H9 (cell line): Measurements from ENCODE around the gene C8G. TPM values are rescaled to one million over a fixed set of nuclear protein-coding genes. Genes with fewer than 3 reads are reported as not detected.

Experiments used
- DNase-seq: peaks from one replicate; pipeline ENCODE4 v3.0.0-alpha.2; 2017
- H2AFZ ChIP-seq: one replicate; pipeline ENCODE4 v1.6.1; 2013; ENCODE audit warnings: mild to moderate bottlenecking, low read length, control low read depth, moderate library complexity
- H2AK5ac ChIP-seq: 2 replicates; pipeline ENCODE4 v1.6.1; 2013; ENCODE audit warnings: low read length, control low read depth, mixed read lengths; ENCODE audit not compliant: insufficient read length
- H2BK120ac ChIP-seq: one replicate; pipeline ENCODE4 v1.6.1; 2013; ENCODE audit warnings: low read depth, mild to moderate bottlenecking, low read length, control low read depth, inconsistent platforms; ENCODE audit not compliant: poor library complexity, severe bottlenecking
- H2BK12ac ChIP-seq: 2 replicates; pipeline ENCODE4 v1.6.1; 2013; ENCODE audit warnings: low read length, control low read depth, mixed read lengths, low read depth; ENCODE audit not compliant: insufficient read length
- H2BK15ac ChIP-seq: 2 replicates; pipeline ENCODE4 v1.6.1; 2013; ENCODE audit warnings: low read depth, low read length, control low read depth
- H2BK20ac ChIP-seq: one replicate; pipeline ENCODE4 v1.6.1; 2013; ENCODE audit warnings: low read depth, mild to moderate bottlenecking, low read length, control low read depth, inconsistent platforms; ENCODE audit not compliant: poor library complexity, severe bottlenecking
- H2BK5ac ChIP-seq: 2 replicates; pipeline ENCODE4 v1.6.1; 2013; ENCODE audit warnings: low read length, control low read depth, mixed read lengths; ENCODE audit not compliant: insufficient read length
- H3K14ac ChIP-seq: 2 replicates; pipeline ENCODE4 v1.6.1; 2013; ENCODE audit warnings: low read length, control low read depth; ENCODE audit not compliant: insufficient read depth
- H3K18ac ChIP-seq: 2 replicates; pipeline ENCODE4 v1.6.1; 2013; ENCODE audit warnings: low read depth, mild to moderate bottlenecking, mixed read lengths, low read length, control low read depth; ENCODE audit not compliant: insufficient read length
- H3K23ac ChIP-seq: 2 replicates; pipeline ENCODE4 v1.6.1; 2013; ENCODE audit warnings: low read length, control low read depth, mixed read lengths, low read depth; ENCODE audit not compliant: insufficient read length
- H3K23me2 ChIP-seq: 2 replicates; pipeline ENCODE4 v1.6.1; 2013; ENCODE audit warnings: low read depth, mild to moderate bottlenecking, mixed read lengths, low read length, control low read depth; ENCODE audit not compliant: insufficient read length, poor library complexity, severe bottlenecking
- H3K27ac ChIP-seq: 2 replicates; pipeline ENCODE4 v1.5.1; 2013; ENCODE audit warnings: low read length, control low read depth, mixed read lengths, low read depth; ENCODE audit not compliant: insufficient read length
- H3K27me3 ChIP-seq: 2 replicates; pipeline ENCODE4 v1.6.1; 2013; ENCODE audit warnings: low read length, control low read depth, inconsistent platforms; ENCODE audit not compliant: insufficient read depth
- H3K4ac ChIP-seq: 2 replicates; pipeline ENCODE4 v1.6.1; 2013; ENCODE audit warnings: low read depth, mild to moderate bottlenecking, control low read depth, inconsistent platforms, low read length, moderate library complexity
- H3K4me1 ChIP-seq: 2 replicates; pipeline ENCODE4 v1.6.1; 2013; ENCODE audit warnings: low read length, control low read depth, inconsistent platforms; ENCODE audit not compliant: insufficient read depth
- H3K4me2 ChIP-seq: 2 replicates; pipeline ENCODE4 v1.6.1; 2013; ENCODE audit warnings: low read length, control low read depth, mixed read lengths; ENCODE audit not compliant: insufficient read length, insufficient read depth
- H3K56ac ChIP-seq: 2 replicates; pipeline ENCODE4 v1.6.1; 2013; ENCODE audit warnings: low read depth, mild to moderate bottlenecking, mixed read lengths, low read length, control low read depth; ENCODE audit not compliant: insufficient read length
- H3K79me1 ChIP-seq: 2 replicates; pipeline ENCODE4 v1.6.1; 2013; ENCODE audit warnings: low read depth, mild to moderate bottlenecking, moderate library complexity, low read length, control low read depth, inconsistent platforms; ENCODE audit not compliant: insufficient read depth, poor library complexity, severe bottlenecking
- H3K79me2 ChIP-seq: 2 replicates; pipeline ENCODE4 v1.6.1; 2013; ENCODE audit warnings: low read length, control low read depth, inconsistent platforms; ENCODE audit not compliant: insufficient read depth
- H3K9ac ChIP-seq: 2 replicates; pipeline ENCODE4 v1.6.1; 2013; ENCODE audit warnings: low read length, control low read depth, mixed read lengths; ENCODE audit not compliant: insufficient read length; ENCODE audit errors: extremely low read depth
- H3K9me3 ChIP-seq: one replicate; pipeline ENCODE4 v1.6.1; 2013; ENCODE audit warnings: low read depth, low read length, inconsistent platforms; ENCODE audit not compliant: control insufficient read depth
- H3T11ph ChIP-seq: one replicate; pipeline ENCODE4 v1.6.1; 2013; ENCODE audit warnings: mild to moderate bottlenecking, low read length, control low read depth, inconsistent platforms
- H4K20me1 ChIP-seq: one replicate; pipeline ENCODE4 v1.6.1; 2013; ENCODE audit not compliant: control insufficient read depth, insufficient read length, insufficient read depth
- H4K5ac ChIP-seq: 2 replicates; pipeline ENCODE4 v1.6.1; 2013; ENCODE audit warnings: low read depth, mild to moderate bottlenecking, mixed read lengths, low read length, control low read depth; ENCODE audit not compliant: insufficient read length
- H4K8ac ChIP-seq: replicated peaks from 2 replicates; pipeline ENCODE4 v1.6.1; 2013; ENCODE audit warnings: low read length, control low read depth, mixed read lengths, low read depth; ENCODE audit not compliant: insufficient read length
- H4K91ac ChIP-seq: 2 replicates; pipeline ENCODE4 v1.6.1; 2013; ENCODE audit warnings: low read depth, mild to moderate bottlenecking, moderate library complexity, mixed read lengths, low read length, control low read depth; ENCODE audit not compliant: insufficient read length
- H3K27ac Mint-ChIP-seq, 3 experiments: 2 replicates in 2 of 3; 3 replicates in 1 of 3; pipeline ENCODE4 v1.8.0; 2020 to 2021; ENCODE audit warnings: mixed read lengths in 3 of 3, mild to moderate bottlenecking in 1 of 3, moderate library complexity in 1 of 3
- H3K27me3 Mint-ChIP-seq: 2 replicates; pipeline ENCODE4 v1.8.0; 2021; ENCODE audit warnings: low read depth, mild to moderate bottlenecking, moderate library complexity, mixed read lengths
- H3K36me3 Mint-ChIP-seq, 3 experiments: 2 replicates in 2 of 3; 3 replicates in 1 of 3; pipeline ENCODE4 v1.8.0; 2020 to 2021; ENCODE audit warnings: low read depth in 3 of 3, mixed read lengths in 3 of 3; ENCODE audit not compliant: insufficient read depth in 1 of 3
- H3K4me1 Mint-ChIP-seq, 2 experiments: 2 replicates each; pipeline ENCODE4 v1.8.0; 2020; ENCODE audit warnings: mixed read lengths in 2 of 2
- H3K4me3 Mint-ChIP-seq, 2 experiments: 2 replicates in 1 of 2; 3 replicates in 1 of 2; pipeline ENCODE4 v1.8.0; 2020 to 2021; ENCODE audit warnings: mild to moderate bottlenecking in 2 of 2, mixed read lengths in 2 of 2, moderate library complexity in 1 of 2
- H3K9me3 Mint-ChIP-seq, 2 experiments: 2 replicates in 1 of 2; 3 replicates in 1 of 2; pipeline ENCODE4 v1.8.0; 2020; ENCODE audit warnings: mild to moderate bottlenecking in 2 of 2, mixed read lengths in 2 of 2, moderate library complexity in 1 of 2
- WGBS: extraction: QIAGEN DNeasy Blood & Tissue Kit; methylation state at CpG from one replicate; pipeline ENCODE4 v1.1.7; 2013; ENCODE audit warnings: missing lambda C conversion rate, low lambda C conversion rate, mixed read lengths; ENCODE audit not compliant: insufficient read length; ENCODE audit errors: extremely low coverage; 5-methylcytosine and 5-hydroxymethylcytosine counted together
- total RNA-seq: library from RNA; stranded (reverse); gene quantifications from 2 replicates; pipeline ENCODE4 v1.2.1, GENCODE V29; 2021
- TF ChIP-seq, protein P1 (sequence below): fragments of 200-600 bp; sonication (generic); conservative IDR thresholded peaks from 3 replicates; pipeline ENCODE4 v1.8.0; 2021; ENCODE audit warnings: antibody characterized with exemption, mild to moderate bottlenecking

C8G gene
- total RNA-seq, 1 experiment from 2014 or later, result 0.96 TPM

DNA sequence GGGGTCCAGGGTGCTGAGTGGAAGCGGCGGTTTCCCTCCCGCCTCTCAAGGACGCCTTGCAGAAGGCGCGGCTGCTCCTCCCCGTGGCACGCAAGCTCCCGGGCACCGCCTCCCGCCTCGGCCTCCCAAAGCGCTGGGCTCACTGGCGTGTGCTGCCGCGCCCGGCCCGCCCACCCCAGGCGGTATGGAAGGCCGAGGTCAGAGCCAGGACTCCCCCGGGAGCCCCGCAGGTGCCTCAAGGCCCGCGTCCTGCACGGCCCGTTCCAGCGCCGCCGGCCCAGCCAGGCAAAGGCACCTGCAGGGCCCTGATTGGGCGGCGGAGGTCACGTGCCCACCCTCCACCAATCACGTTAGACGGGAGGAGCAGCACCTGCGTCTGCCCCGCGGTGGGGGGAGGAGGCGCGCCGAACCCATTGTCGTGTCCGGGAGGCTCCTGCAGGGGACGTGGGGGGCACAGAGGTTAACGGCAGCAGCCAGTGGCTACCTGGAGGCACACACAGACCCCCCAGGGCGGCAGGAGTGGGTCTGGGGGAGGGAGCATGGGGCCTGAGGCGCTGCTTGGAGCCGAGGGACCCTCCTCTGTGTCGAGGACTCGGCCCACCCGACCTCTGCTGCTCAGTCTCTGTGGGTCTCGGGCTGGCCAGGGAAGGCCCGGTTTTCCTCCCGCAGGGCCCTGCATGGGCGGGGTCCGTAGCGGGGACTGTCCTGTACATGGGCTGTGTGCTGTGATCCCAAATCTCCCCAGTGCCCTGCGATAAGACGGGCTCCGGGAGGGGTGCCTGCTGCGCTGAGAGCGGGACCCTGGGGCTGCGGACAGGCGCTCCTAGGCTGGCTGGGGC, 5.0 kb downstream of the C8G start:
- no peaks in the 10 kb centered on the region for H4K20me1 ChIP-seq
- H3K79me2 ChIP-seq, result no peaks in the 10 kb centered on the region
- H3K23ac ChIP-seq, result no peak overlapping the region
- H3K18ac ChIP-seq, result peak overlapping the region; percentile 43
- no peak overlapping the region for H2BK15ac ChIP-seq
- H3K27ac ChIP-seq, result no peak overlapping the region
- no peaks in the 10 kb centered on the region for H3K27me3 ChIP-seq
- no peak overlapping the region for H3K56ac ChIP-seq
- Mint-ChIP-seq H3K36me3 (no peaks in the 10 kb centered on the region), H3K4me1 (peaks cover 8 to 15% of the 10 kb centered on the region in 2 experiments), H3K4me3 (peak overlapping the region; percentile 74 to 87), H3K9me3 (no peaks in the 10 kb centered on the region), H3K27ac (peak overlapping the region in 2 of 3 experiments; percentile 83 to 87; a peak in 2 of 7 replicates), H3K27me3 (no peaks in the 10 kb centered on the region)
- no peak overlapping the region for H2BK20ac ChIP-seq
- WGBS, result no CpG with 5 or more reads among the region's 63 CpGs
- no peak overlapping the region for H4K91ac ChIP-seq
- H3K14ac ChIP-seq, result peak overlapping the region; percentile 61; the same call in 1 of the 2 replicates
- no peak overlapping the region for H2BK5ac ChIP-seq
- no peaks in the 10 kb centered on the region for H3K79me1 ChIP-seq
- peak overlapping the region; percentile 55 for H3K4me2 ChIP-seq
- no peak overlapping the region for H2AFZ ChIP-seq
- H2BK12ac ChIP-seq, result no peak overlapping the region
- peaks cover 5% of the 10 kb centered on the region for H3K23me2 ChIP-seq
- no peak overlapping the region for H2BK120ac ChIP-seq
- no peak overlapping the region for H3K4ac ChIP-seq
- TF ChIP-seq, protein P1, sequence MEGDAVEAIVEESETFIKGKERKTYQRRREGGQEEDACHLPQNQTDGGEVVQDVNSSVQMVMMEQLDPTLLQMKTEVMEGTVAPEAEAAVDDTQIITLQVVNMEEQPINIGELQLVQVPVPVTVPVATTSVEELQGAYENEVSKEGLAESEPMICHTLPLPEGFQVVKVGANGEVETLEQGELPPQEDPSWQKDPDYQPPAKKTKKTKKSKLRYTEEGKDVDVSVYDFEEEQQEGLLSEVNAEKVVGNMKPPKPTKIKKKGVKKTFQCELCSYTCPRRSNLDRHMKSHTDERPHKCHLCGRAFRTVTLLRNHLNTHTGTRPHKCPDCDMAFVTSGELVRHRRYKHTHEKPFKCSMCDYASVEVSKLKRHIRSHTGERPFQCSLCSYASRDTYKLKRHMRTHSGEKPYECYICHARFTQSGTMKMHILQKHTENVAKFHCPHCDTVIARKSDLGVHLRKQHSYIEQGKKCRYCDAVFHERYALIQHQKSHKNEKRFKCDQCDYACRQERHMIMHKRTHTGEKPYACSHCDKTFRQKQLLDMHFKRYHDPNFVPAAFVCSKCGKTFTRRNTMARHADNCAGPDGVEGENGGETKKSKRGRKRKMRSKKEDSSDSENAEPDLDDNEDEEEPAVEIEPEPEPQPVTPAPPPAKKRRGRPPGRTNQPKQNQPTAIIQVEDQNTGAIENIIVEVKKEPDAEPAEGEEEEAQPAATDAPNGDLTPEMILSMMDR, result peak; percentile 27; the same call in 1 of the 3 replicates
- H4K8ac ChIP-seq, result no peak overlapping the region
- H2AK5ac ChIP-seq, result no peak overlapping the region
- no peak overlapping the region for H4K5ac ChIP-seq
- H3K9ac ChIP-seq, result no peak overlapping the region
- H3K4me1 ChIP-seq, result no peaks in the 10 kb centered on the region
- H3T11ph ChIP-seq, result no peak overlapping the region
- no peaks in the 10 kb centered on the region for H3K9me3 ChIP-seq
- DNase-seq, result peak; percentile 97
